Glomerular visceral epithelial cell (primary cell): ENCODE measurements around the gene UGT1A5.

Source experiments
- DNase-seq: peaks from one replicate; pipeline ENCODE4 v3.0.0-alpha.2; 2016; ENCODE audit errors: extremely low spot score

UGT1A5 gene

GRCh38 chr2:233712611-233713261, at the start of gene UGT1A5:
Gene UGT1A5 (plus strand): TSS chr2:233712907. CDS start chr2:233712992, 85 bp downstream.
- DNase-seq = no peak

- DNase-seq = no peak
Observed at GRCh38 chr2:233663911-233664310, 48.8 kb upstream of the UGT1A5 start.

- DNase-seq = peak; percentile 67
Observed at GRCh38 chr2:233668605-233669260, 44.0 kb upstream of the UGT1A5 start.

- no peak for DNase-seq
Observed at GRCh38 chr2:233671290-233672161, 41.2 kb upstream of the UGT1A5 start, which contains the start of gene UGT1A9. Gene UGT1A9 (plus strand): TSS chr2:233671898. CDS start chr2:233671935, 37 bp downstream.

GRCh38 chr2:233672886-233673285, 39.8 kb upstream of the UGT1A5 start:
- DNase-seq = no peak

GRCh38 chr2:233673896-233674295, 38.8 kb upstream of the UGT1A5 start:
- DNase-seq = no peak

- DNase-seq = no peak
Observed at GRCh38 chr2:233674314-233674713, 38.4 kb upstream of the UGT1A5 start.

- DNase-seq = no peak
Observed at GRCh38 chr2:233674995-233675394, 37.7 kb upstream of the UGT1A5 start.

GRCh38 chr2:233676046-233676445, 36.7 kb upstream of the UGT1A5 start:
- peak; percentile 43 for DNase-seq

GRCh38 chr2:233679196-233679595, 33.5 kb upstream of the UGT1A5 start:
- no peak for DNase-seq

GRCh38 chr2:233680361-233681045, 32.2 kb upstream of the UGT1A5 start:
- no peak for DNase-seq

- no peak for DNase-seq
Observed at GRCh38 chr2:233681521-233682099, 31.1 kb upstream of the UGT1A5 start, which contains the start of gene UGT1A7. Gene UGT1A7 (plus strand): TSS chr2:233681901. CDS start chr2:233681938, 37 bp downstream.

- no peak for DNase-seq
Observed at GRCh38 chr2:233684640-233685039, 28.1 kb upstream of the UGT1A5 start.

- no peak for DNase-seq
Observed at GRCh38 chr2:233686928-233687327, 25.8 kb upstream of the UGT1A5 start.

GRCh38 chr2:233688341-233688740, 24.4 kb upstream of the UGT1A5 start:
- DNase-seq = no peak

GRCh38 chr2:233689031-233689430, 23.7 kb upstream of the UGT1A5 start:
- DNase-seq = no peak

- DNase-seq = no peak
Observed at GRCh38 chr2:233689501-233689900, 23.2 kb upstream of the UGT1A5 start.

GRCh38 chr2:233690444-233690843, 22.3 kb upstream of the UGT1A5 start:
- DNase-seq = no peak

- no peak for DNase-seq
Observed at GRCh38 chr2:233691443-233692433, 21.0 kb upstream of the UGT1A5 start.

- no peak for DNase-seq
Observed at GRCh38 chr2:233692648-233693047, 20.1 kb upstream of the UGT1A5 start, which contains the start of gene UGT1A6. Gene UGT1A6 (plus strand): TSS chr2:233692890. CDS start chr2:233693005, 115 bp downstream.
